Gastroesophageal sphincter (tissue), 4 donors: ENCODE data around the gene IRX2. TPM values are rescaled to one million over a fixed set of nuclear protein-coding genes. Genes with fewer than 3 reads are reported as not detected.

ENCODE experiments used
- ATAC-seq: fragments of 150-250 bp; one replicate; pipeline ENCODE4 v1.9.1; 2016; ENCODE audit warnings: mild to moderate bottlenecking, moderate library complexity
- H3K27ac ChIP-seq, 4 donors: fragments of 200-600 bp; sonication (generic) in 3 of 4; 1 replicate in 3 of 4; 2 replicates in 1 of 4; pipeline ENCODE4 v1.5.1; 2016 to 2019
- H3K27me3 ChIP-seq: fragments of 200-600 bp; sonication (generic); one replicate; pipeline ENCODE4 v1.5.1; 2019
- H3K36me3 ChIP-seq, 2 donors: fragments of 200-600 bp; sonication (generic); one replicate each; pipeline ENCODE4 v1.5.1; 2019; ENCODE audit warnings: control low read depth in 1 of 2
- H3K4me1 ChIP-seq, 3 donors: fragments of 200-600 bp; sonication (generic); 1 replicate in 2 of 3; 2 replicates in 1 of 3; pipeline ENCODE4 v1.5.1; 2016 to 2019; ENCODE audit warnings: control low read depth in 2 of 3
- H3K4me3 ChIP-seq, 2 donors: fragments of 200-600 bp; sonication (generic); one replicate each; pipeline ENCODE4 v1.5.1; 2019; ENCODE audit warnings: mild to moderate bottlenecking in 1 of 2, moderate library complexity in 1 of 2
- H3K9me3 ChIP-seq, 3 donors: fragments of 200-600 bp; sonication (generic); one replicate each; pipeline ENCODE4 v1.5.1; 2017 to 2019; ENCODE audit warnings: control low read depth in 2 of 3
- CTCF ChIP-seq, 4 experiments: fragments of 200-600 bp in 2 of 4; fragments of 450-650 bp in 2 of 4; sonication (generic) in 1 of 4; IDR thresholded peaks; one replicate each; pipeline ENCODE4 v1.5.1; 2017 to 2019; ENCODE audit warnings: antibody characterized with exemption in 4 of 4, mild to moderate bottlenecking in 2 of 4, moderate library complexity in 2 of 4
- EP300 ChIP-seq: sonication (generic); formaldehyde crosslinking; IDR thresholded peaks from one replicate; pipeline ENCODE4 v1.6.1; 2017; ENCODE audit warnings: antibody characterized with exemption, mild to moderate bottlenecking
- POLR2A ChIP-seq, 2 donors: fragments of 450-650 bp; IDR thresholded peaks; one replicate each; pipeline ENCODE4 v1.6.1; 2017; ENCODE audit warnings: antibody characterized with exemption in 2 of 2, mild to moderate bottlenecking in 2 of 2, moderate library complexity in 1 of 2
- POLR2AphosphoS5 ChIP-seq: sonication (generic); formaldehyde crosslinking; IDR thresholded peaks from one replicate; pipeline ENCODE4 v1.6.1; 2017; ENCODE audit warnings: antibody characterized with exemption
- WGBS, 2 donors: methylation state at CpG; one replicate each; pipeline ENCODE4 v1.1.5; 2018; ENCODE audit warnings: low coverage in 1 of 2; 5-methylcytosine and 5-hydroxymethylcytosine counted together
- total RNA-seq, 4 donors: library from RNA; depleted of rRNA; stranded (reverse); fragments of >200 nt; gene quantifications; one replicate each; pipeline ENCODE4 v1.1.0, GENCODE V29; 2016

The IRX2 gene
- total RNA-seq, 4 donors from 2014 or later: 0.81 to 2.6 (median 1.2) TPM; not detected in 1

- H3K4me1 ChIP-seq: peaks cover 0 to 82% (median 31%) of the 10 kb centered on the region in 3 donors
- H3K27me3 ChIP-seq: peaks cover 99% of the 10 kb centered on the region
- no peaks in the 10 kb centered on the region for H3K9me3 ChIP-seq
- no peak overlapping the region for H3K4me3 ChIP-seq
- H3K36me3 ChIP-seq: no peaks in the 10 kb centered on the region
- WGBS, 2 donors: 4 to 9% methylated on average over 11 to 22 of the region's 29 CpGs
- no peak overlapping the region for H3K27ac ChIP-seq
- TF ChIP-seq POLR2AphosphoS5: no peak
- no peak for TF ChIP-seq EP300
- no peak for TF ChIP-seq CTCF (IDR thresholded peaks at IDR 0.05)
- TF ChIP-seq POLR2A (IDR thresholded peaks at IDR 0.05): no peak
- no peak for ATAC-seq
Measured at GRCh38 chr5:2753452-2754420, 2.3 kb upstream of the IRX2 start.

GRCh38 chr5:2752821-2753439 is 1.5 kb upstream of the IRX2 start:
- H3K36me3 ChIP-seq: no peaks in the 10 kb centered on the region
- H3K9me3 ChIP-seq: no peaks in the 10 kb centered on the region
- ATAC-seq: no peak
- no peak overlapping the region for H3K4me3 ChIP-seq
- no peak overlapping the region for H3K27ac ChIP-seq
- peaks cover 99% of the 10 kb centered on the region for H3K27me3 ChIP-seq
- peaks cover 0 to 90% (median 31%) of the 10 kb centered on the region in 3 donors for H3K4me1 ChIP-seq
- 0% methylated on average over 2 of the region's 34 CpGs; no CpG with 5 or more reads in 1 of the 2 donors for WGBS, 2 donors
- TF ChIP-seq CTCF (IDR thresholded peaks at IDR 0.05) (no peak), EP300 (no peak), POLR2A (IDR thresholded peaks at IDR 0.05) (no peak), POLR2AphosphoS5 (no peak)

GRCh38 chr5:2752059-2752820 is 763 bp upstream of the IRX2 start:
- Histone ChIP-seq H3K36me3 (no peaks in the 10 kb centered on the region), H3K4me1 (peaks cover 0 to 88% (median 31%) of the 10 kb centered on the region in 3 donors), H3K27ac (no peak overlapping the region), H3K4me3 (peak overlapping the region in 1 of 2 donors; percentile 50), H3K9me3 (no peaks in the 10 kb centered on the region), H3K27me3 (peaks cover 99% of the 10 kb centered on the region)
- ATAC-seq: peak; percentile 17
- TF ChIP-seq POLR2A (IDR thresholded peaks at IDR 0.05) (no peak), EP300 (no peak), POLR2AphosphoS5 (no peak), CTCF (IDR thresholded peaks at IDR 0.05) (no peak)
- WGBS, 2 donors: 1 to 2% methylated on average over 13 to 18 of the region's 58 CpGs

- TF ChIP-seq CTCF (IDR thresholded peaks at IDR 0.05) (no peak), EP300 (no peak), POLR2AphosphoS5 (no peak), POLR2A (IDR thresholded peaks at IDR 0.05) (no peak)
- no peaks in the 10 kb centered on the region for H3K36me3 ChIP-seq
- peak overlapping the region in 1 of 2 donors; percentile 22 for H3K4me3 ChIP-seq
- H3K27me3 ChIP-seq: peaks cover 99% of the 10 kb centered on the region
- no CpG with 5 or more reads among the region's 110 CpGs for whole genome bisulfite sequencing, 2 donors
- H3K27ac ChIP-seq: no peak overlapping the region
- H3K4me1 ChIP-seq: peaks cover 0 to 75% (median 21%) of the 10 kb centered on the region in 3 donors
- no peak for ATAC-seq
- no peaks in the 10 kb centered on the region for H3K9me3 ChIP-seq
Measured at GRCh38 chr5:2750758-2751464, 566 bp downstream of the IRX2 start.
